HG03457 (cell line): Measurements from ENCODE around the gene RAB35.

Experiments used
- ATAC-seq: cut with Tn5 transposase; IDR thresholded peaks from one replicate; pipeline ENCODE4 v1.9.1; 2021; ENCODE audit warnings: moderate number of reproducible peaks; ENCODE audit not compliant: unreplicated experiment

Gene RAB35

DNA sequence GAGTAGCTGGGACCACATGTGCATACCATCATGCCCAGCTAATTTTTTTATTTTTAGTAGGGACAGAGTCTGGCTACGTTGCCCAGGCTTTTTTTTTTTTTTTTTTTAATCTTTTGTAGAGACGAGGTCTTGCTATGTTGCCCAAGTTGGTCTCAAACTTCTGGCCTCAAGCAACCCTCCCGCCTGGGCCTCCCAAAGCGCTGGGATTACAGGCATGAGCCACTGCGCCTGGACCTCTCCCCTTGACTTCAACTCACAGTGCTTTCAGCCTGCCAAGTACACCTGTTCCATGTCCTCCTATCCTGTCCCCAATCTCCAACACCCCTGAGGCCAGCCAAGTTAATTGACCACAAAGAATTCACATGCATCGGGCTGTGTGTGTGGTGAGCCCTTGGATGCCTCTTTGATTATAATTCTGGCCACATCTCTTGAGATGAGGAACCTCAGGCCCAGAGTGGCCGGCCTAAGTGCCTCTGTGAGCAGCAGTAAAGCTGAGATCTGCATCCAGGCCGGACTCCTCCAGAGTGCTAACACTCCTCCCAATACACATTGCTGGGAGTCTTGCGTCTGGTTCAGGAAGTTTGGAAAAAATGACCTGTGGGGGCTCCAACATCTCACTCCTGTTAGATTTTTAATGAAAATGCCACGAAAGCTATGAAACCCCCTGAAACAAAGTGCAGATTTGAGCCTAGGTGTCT is 6.8 kb downstream of the RAB35 start:
- no peak for ATAC-seq

DNA sequence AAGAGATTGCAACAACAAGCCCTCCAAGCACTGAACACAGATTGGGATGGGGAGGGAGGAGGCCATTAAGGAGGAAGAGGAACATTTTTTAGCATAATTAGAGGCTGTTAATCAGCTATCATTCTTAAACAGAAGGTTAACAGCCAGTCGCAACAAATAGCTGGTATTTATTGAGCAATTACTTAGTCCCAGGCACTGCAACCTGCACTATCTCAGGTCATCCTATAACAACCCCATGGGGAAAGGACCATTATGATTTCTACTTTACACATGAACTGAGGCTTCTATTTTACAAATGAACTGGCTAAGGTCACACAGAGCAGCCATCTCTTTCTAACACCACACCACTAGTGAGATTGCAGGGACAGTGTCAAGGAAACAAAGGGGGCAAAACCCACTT is 10.4 kb downstream of the RAB35 start:
- ATAC-seq: no peak

- ATAC-seq: no peak
Observed at GRCh38 chr12:120103371-120103770, 13.2 kb downstream of the RAB35 start.

- ATAC-seq: no peak
Observed at GRCh38 chr12:120103044-120103338, 13.6 kb downstream of the RAB35 start.

DNA sequence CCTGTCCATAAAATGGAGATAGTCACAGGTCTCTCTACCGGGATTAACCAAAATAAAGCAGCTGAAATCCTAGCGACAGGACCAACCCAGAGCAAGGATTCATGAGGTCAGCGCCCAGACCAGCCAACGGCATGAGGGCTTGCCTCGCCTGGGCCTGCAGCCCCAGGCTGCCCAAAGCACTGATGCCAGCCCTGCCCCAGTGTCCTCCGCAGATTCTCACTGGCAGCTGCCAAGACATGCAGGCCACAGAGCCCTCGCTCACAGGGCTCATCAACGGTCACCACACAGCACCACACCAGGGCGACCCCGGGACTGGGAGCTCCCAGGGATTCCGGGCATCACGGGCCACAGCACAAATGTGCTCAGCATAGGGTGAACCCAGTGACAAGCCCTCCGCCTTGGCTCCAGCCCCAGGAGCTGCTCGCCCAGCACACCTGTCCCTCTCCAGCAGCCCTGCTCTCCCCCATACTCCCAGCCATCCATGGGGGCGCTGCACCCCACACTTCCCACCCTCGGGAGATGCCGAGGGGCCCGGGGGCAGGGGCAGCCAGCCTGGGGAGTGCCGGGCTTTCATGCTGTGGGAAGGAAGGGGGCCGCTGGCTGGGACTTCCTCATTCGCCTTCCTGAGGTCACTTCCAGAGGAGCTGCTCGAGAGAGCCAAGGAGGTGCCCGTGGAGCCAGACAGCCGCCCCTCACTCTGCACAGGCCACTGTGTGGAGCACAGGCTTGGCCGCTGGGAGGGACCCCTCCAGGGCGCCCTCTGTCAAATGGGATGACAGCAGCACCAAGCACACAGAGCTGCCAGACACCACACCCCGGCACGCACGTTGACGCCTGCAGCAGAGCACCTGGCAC is 14.1 kb downstream of the RAB35 start:
- no peak for ATAC-seq

GRCh38 chr12:120101617-120102016 is 14.9 kb downstream of the RAB35 start:
- no peak for ATAC-seq

GRCh38 chr12:120101182-120101581 is 15.4 kb downstream of the RAB35 start:
- ATAC-seq: no peak

DNA sequence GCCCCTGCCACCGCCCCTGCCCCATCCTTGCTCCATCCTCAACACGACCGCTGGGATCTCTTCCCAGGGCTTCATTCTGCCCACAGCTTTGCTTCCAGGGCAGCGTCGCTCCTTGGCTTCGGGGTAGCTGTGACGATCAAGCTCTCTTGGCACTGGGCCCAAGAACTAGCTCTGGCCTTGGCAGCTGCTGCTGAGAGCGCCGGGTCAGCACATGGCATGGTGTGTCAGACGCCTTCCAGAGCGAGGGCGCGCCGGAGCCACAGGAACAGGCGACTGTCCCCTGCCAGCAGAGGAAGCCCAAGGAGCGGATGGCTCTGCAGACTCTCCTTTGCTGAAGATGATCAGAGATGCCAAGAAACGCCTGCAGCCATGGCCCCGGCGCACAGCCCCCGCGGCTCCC is 15.9 kb downstream of the RAB35 start:
- ATAC-seq: no peak

GRCh38 chr12:120099738-120100137 is 16.8 kb downstream of the RAB35 start:
- ATAC-seq: no peak

DNA sequence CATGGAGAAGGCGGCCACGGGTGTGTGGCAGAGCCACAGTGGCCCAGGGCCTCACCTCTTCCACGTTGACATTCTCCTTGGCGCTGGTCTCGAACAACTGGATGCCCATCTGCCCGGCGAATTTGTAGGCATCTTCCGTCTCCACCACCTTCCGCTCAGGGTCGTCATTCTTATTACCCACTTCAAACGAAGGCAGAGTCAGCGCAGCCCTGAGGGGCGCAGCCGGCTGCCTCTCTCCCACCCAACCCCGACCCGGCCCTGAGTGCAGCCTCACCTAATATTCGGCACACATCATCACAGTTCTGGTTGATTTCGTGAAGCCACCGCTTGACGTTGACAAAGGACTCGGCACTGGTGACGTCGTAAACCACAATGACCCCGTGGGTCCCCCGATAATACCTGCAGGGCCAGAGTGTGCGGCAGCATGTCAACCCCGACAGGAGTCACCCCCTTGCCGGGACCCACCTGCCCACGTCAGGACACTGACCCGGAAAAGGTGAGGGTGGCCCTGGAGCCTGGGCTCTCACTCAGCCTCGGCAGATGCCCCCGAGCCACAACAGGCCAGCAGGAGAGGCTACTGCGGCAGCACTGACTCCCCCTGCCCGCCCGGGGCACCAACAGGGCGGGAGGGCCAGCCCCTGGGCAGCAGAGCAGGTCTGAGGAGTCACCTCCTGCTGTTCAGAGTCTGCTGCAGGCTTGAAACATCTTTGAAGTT is 17.6 kb downstream of the RAB35 start:
- ATAC-seq: no peak

DNA sequence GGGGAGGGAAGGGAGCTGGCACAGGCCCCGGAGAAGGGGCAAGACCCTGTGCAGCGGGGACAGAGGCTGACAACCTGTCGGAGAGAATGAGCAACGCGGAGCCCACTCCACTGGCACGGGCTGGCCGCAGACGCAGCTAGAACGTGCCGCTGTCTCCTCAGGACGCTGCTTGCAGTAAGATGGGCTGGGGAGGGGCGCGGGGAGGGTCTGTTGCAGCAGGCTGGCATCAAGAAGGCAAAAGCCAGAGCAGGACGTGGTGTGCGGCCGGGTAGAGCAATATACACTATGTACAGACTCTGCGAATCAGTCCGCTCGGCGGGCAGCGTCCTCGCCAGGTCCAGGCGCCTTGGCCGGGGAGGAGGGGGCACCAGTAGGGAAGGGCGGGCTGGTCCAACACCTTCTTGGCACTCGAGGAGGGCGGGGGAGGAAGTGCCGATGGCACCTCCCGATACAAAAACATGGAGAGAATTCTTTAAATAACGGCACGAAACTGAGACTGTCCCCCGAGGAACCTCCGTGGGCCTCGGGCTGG is 19.8 kb downstream of the RAB35 start:
- ATAC-seq: no peak

DNA sequence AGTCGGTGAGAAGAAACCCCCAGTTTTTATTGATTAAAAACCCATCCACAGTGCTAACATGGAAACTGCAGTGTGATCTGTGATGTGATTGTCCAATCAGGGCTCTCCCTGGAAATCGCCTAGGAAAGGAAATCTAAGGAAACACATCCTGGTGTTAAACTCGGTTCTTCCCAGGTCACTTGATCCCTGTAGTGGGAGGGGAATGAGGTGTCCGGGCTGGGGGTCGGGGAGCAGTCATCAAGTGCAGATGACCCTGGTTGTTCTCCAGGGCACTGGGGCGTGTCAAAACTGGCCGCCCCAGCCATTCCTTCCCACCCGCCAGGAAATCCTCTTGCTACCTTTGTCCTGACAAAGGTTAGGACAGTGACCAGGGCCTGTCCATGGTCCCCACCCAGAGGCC is 20.8 kb downstream of the RAB35 start:
- no peak for ATAC-seq

DNA sequence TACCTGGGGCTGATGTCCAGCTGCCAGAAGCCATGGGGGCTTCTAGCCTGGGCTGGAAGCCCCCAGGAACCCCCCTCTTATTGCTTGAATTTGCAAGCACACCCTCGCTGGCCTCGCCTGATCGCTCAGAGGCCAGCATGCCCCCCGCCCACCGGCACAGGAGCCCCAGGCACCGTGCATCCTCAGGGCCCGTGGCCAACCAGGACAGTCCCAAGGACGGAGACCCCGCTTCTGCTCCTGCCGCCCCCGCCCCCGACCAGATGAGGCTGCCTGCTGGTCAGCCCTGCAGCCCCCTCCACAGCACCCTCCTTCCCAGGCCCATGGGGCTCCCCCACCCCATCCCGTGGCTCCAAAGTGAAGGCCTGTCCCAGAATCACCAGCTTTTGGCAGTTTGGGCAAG is 21.2 kb downstream of the RAB35 start:
- ATAC-seq: no peak

- no peak for ATAC-seq
Observed at GRCh38 chr12:120094485-120094884, 22.1 kb downstream of the RAB35 start.

DNA sequence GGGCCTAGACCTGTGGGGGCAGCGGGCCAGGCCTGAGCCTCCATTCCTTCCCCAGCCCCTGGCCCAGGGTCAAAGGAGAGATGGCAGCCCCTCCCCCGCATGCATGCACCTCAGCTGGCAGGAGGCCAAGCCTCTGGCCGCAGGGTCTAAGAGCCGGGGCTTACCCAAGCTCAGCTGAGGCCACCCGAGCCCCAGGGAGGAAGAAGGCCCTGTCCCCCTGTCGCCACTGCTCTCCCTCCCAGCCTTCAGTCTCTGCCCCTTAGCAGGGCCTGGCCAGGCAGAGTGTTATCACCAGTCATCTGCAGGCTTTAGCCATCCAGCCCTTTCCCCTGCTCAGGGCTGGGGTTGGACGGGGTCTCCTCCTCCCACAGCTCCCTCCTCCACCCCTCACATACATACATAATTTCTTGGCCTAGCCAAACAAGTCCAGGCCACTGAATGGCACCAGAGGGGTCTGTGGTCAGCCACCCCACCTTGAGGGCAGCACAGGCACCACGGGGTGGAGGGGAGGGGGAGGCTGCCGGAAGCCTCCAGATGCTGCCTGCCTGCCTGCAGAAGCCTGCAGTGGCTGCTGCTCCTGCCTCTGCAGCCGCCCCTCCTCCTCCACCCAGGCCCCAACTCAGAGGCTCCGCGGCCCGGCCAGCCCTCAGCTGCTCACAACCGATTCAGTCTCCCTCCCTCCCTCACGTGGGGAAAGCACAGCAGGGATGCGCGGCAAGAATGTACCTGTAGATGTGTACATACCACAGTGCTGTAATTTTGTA is 22.8 kb downstream of the RAB35 start:
- ATAC-seq: no peak

GRCh38 chr12:120093336-120093591 is 23.3 kb downstream of the RAB35 start:
- no peak for ATAC-seq

DNA sequence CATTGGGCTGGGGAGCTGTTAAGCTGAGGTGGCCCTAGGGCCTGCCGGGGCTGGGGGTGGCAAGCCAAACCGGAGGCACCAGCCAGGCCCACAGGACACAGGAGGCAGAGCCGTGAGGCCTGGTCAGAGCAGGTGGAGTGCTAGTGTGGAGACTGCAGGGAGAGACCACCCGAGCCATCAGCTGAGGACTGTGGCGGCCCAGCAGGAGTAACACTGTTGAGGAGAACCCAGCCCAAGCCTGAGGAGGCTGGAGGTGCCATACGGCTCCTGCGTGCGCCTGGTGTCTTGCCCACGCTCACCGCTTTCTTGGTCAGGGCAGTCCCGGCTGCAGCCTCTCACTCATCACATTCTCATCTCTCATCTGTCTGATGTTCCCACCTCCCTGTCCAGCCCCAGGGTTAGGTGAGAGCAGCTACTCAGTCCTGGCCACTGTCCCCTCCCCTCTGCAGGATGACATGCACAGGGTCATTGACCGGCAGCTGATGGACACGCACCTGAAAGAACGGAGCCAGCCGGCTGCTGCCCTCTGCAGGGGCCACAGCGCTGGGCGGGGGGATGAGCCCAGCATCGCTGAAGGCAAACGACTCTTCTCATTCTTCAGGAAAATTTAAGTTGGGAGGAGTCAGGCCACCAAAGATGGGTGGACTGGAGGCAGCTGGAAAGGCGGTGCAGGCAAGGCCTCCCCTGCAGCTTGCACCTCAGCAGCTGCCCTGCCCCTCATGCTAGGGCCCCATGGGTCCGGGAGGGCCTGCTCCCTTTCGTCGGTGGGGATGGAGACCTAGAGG is 23.8 kb downstream of the RAB35 start:
- no peak for ATAC-seq

GRCh38 chr12:120091371-120092090 is 25.0 kb downstream of the RAB35 start:
- no peak for ATAC-seq

GRCh38 chr12:120090626-120091295 is 25.8 kb downstream of the RAB35 start:
- no peak for ATAC-seq
